H7 (cell line): Measurements from ENCODE around the gene EPHA3. TPM values are rescaled to one million over a fixed set of nuclear protein-coding genes. Genes with fewer than 3 reads are reported as not detected.

Source experiments
- DNase-seq: peaks from one replicate; pipeline ENCODE4 v3.0.0; 2012
- H3K27me3 ChIP-seq: 2 replicates; pipeline ENCODE4 v1.6.0; 2011; ENCODE audit warnings: mild to moderate bottlenecking, low read length; ENCODE audit not compliant: control insufficient read depth, insufficient read depth
- H3K36me3 ChIP-seq: replicated peaks from 2 replicates; pipeline ENCODE4 v1.5.1; 2011; ENCODE audit warnings: low read length; ENCODE audit not compliant: control insufficient read depth, insufficient read depth
- H3K4me3 ChIP-seq: 2 replicates; pipeline ENCODE4 v1.5.1; 2011; ENCODE audit warnings: low read depth, mild to moderate bottlenecking, control low read depth, low read length, moderate library complexity; ENCODE audit not compliant: insufficient read depth
- total RNA-seq: library from RNA; depleted of rRNA; stranded (reverse); fragments of >200 nt; shearing (Covaris generic); gene quantifications from 2 replicates; pipeline ENCODE4 v1.2.3, GENCODE V29; 2014

Gene EPHA3
- total RNA-seq, 1 experiment from 2014 or later, result 0.31 TPM

DNA sequence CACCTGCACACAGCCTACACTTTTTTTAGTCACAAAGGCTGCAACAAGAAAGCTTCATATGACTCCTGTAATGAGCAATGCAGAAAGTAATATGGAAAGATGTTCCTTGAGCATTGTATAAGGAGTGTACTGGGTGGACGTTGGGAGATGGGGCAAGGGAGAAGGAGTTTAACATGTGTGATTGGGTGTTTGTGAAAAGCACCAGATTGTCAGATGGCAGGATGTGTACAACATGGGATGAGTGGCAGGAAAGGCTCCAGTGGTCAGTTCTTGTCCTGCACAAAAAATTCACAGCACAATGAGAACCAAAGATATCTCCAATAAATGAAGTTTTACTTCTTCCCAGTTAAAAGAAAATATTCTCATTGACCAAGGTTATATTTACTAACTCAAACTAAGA lies 255.1 kb downstream of the EPHA3 start:
- DNase-seq, result no peak
- H3K4me3 ChIP-seq, result no peak overlapping the region
- no peaks in the 10 kb centered on the region for H3K27me3 ChIP-seq
- H3K36me3 ChIP-seq, result no peaks in the 10 kb centered on the region

DNA sequence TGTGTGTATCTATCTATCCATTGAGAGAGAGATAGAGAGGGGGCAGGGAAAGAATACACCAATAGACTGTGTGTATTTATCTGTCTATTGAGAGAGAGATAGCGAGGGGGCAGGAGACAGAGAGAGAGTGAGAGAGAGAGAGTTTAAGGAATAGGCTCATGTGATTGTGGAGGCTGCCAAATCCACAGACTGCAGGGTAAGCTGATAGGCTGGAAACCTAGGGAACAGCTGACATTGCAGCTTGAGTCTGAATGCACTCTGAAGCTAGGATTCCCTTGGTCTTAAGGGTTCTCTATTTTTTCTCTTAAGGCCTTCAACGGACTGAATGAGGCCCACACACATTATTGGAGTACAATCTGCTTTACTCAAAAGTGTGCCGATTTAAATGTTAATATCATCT lies 255.8 kb downstream of the EPHA3 start:
- DNase-seq, result no peak
- H3K4me3 ChIP-seq, result no peak overlapping the region
- H3K27me3 ChIP-seq, result no peaks in the 10 kb centered on the region
- H3K36me3 ChIP-seq, result no peaks in the 10 kb centered on the region

DNA sequence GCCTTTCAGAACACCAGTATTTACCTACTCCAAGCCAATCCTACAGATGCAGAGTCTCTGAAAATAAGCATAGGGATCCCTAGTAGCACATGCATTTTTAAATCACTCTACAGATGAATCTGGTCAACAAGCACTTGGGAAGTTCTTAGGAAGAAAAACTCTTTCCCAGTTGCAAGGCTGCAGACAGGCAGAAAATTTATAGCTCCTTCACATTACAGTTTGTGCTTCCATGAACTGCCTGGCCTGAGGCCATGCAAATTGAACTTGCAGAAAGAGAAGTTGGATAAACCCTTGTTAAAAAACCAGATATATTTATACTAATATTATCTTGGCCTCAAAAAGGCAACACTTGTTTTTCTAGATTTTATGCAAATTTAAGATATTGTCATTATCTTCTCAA lies 256.9 kb downstream of the EPHA3 start:
- no peak for DNase-seq
- Histone ChIP-seq H3K27me3 (no peaks in the 10 kb centered on the region), H3K4me3 (no peak overlapping the region), H3K36me3 (no peaks in the 10 kb centered on the region)

DNA sequence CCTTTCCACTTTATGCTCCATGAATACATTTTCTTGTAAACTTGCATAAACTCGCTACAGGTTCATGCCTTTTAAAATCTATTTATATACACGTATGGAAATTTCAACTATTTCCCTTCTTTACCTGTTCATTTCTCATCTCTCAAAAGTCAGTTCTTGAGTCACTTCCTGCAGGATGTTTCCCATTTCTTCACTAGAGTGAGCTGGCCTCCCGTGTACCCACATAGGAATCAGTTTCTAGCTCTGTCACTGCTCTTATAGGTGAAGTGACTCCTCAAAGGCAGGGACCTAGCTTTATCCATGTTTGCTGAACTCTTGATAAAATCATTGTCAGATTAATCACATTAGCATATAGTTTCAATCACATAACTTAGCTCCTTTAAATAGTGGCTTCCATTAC lies 259.7 kb downstream of the EPHA3 start:
- Histone ChIP-seq H3K27me3 (no peaks in the 10 kb centered on the region), H3K4me3 (no peak overlapping the region), H3K36me3 (no peaks in the 10 kb centered on the region)
- DNase-seq, result no peak

DNA sequence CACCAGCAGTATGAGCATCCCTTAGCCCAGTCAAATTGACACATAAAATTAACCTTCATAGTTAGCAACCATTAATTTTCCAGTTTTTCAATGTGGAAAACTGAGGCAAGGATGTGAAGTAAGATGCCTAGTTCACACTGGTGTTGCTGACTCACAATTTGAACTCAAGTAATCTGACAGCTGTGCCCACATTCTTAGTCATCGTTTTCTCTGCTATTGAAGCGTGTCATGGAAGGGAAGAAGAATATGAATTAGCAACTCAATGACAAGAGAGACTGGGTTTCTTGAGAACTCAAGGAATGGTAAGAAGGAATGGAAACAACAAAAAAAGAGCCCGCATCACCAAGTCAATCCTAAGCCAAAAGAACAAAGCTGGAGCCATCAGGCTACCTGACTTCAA lies 261.4 kb downstream of the EPHA3 start:
- H3K36me3 ChIP-seq, result no peaks in the 10 kb centered on the region
- H3K4me3 ChIP-seq, result no peak overlapping the region
- no peaks in the 10 kb centered on the region for H3K27me3 ChIP-seq
- DNase-seq, result no peak

DNA sequence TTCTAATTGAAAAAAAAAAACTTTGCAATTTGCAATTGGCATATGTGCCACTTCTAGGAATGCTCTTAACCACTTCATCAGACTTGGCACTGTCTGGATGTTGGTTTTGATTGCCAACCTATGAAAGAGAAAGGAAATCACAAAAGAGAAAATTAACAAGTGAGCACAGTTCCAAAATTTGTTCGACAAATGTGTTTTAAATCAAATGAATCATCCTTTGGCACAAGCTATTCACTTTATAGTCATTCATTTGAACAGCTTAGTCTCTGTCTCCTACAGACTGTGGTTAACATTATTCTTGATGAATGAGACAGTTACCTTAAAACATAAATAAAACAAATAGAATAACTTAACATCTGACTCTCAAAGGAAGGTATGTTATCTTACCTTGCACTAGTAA lies 265.0 kb downstream of the EPHA3 start:
- Histone ChIP-seq H3K4me3 (no peak overlapping the region), H3K27me3 (no peaks in the 10 kb centered on the region), H3K36me3 (no peaks in the 10 kb centered on the region)
- no peak for DNase-seq

DNA sequence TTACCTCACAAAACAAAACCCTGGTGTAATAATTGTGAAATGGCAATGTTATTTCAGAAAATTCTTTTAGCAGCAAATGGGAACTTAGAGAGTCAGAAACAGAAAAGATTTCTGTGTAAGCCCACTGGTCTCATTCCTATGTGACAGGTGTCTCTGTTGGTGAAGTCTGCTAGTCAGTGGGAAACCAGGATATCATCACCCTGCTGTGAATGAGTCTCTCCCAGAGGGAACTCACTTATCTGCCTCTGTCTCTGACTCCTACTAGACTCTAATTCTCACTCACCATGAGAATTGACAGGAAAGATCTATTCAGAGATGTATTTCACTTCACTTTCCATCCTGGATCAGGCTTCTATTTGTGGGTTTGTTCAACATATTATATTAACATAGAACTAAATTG lies 266.0 kb downstream of the EPHA3 start:
- Histone ChIP-seq H3K36me3 (no peaks in the 10 kb centered on the region), H3K4me3 (no peak overlapping the region), H3K27me3 (no peaks in the 10 kb centered on the region)
- DNase-seq, result peak; percentile 5

DNA sequence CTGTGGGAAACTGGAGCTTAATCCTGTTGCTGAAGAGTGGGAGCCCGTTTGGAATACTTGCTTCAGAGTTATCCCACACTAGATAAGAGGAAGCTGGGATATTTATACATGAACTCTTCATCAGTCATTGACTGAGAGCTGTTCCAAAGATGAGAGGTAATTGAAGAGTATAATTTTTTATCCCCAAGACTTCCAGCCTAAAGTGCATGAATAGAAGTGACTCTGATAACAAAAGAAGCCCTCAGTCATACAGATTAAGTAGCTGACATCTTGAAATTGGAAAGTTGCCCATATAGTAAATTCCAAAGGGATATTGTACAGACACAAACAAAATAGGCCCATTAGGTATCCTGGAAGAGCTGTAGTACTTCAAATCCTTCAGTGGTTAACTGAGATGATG lies 268.0 kb downstream of the EPHA3 start:
- Histone ChIP-seq H3K27me3 (no peaks in the 10 kb centered on the region), H3K4me3 (no peak overlapping the region)

DNA sequence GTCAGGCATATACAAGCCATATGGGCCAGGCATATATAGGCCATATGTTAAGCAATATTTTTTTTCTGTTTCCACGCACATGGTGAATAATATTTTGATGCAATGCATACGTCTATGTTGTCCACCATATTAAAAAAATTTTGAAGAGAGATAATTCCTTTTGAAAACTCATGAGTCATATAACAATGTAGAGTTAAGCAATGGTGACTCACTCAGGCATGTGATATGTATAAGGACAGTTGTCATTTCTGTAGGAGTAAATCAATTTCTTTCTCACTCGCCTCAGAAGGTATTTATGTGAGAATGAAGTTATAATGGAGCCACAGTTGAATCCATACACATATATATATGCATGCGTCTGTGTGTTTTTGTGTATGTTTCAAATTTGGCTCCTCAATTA lies 272.6 kb downstream of the EPHA3 start:
- Histone ChIP-seq H3K27me3 (no peaks in the 10 kb centered on the region), H3K36me3 (no peaks in the 10 kb centered on the region), H3K4me3 (no peak overlapping the region)
- DNase-seq, result no peak

More for the DNA sequence above, 268.0 kb downstream of the EPHA3 start:
- no peak for DNase-seq
- H3K36me3 ChIP-seq, result no peaks in the 10 kb centered on the region

DNA sequence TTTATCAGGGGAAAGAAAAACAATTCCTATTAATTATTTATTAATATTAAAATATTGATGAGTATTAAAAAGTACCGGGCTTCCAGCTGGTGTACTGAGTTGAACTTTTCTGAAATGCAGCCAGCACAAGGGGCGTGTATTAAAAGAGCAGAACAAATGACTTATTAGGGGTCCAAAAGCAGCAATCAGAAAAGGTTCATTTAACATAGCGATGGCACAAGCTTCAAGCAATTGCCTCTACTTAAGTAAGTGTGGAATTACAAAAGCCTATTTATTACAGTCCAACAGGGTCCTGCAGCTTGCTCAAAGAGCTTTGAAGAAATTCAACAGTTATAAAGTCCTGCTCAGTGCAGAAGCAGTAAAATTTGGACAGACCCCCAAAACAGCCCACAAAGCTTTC lies 285.6 kb downstream of the EPHA3 start:
- Histone ChIP-seq H3K27me3 (no peaks in the 10 kb centered on the region), H3K4me3 (no peak overlapping the region), H3K36me3 (no peaks in the 10 kb centered on the region)
- no peak for DNase-seq

DNA sequence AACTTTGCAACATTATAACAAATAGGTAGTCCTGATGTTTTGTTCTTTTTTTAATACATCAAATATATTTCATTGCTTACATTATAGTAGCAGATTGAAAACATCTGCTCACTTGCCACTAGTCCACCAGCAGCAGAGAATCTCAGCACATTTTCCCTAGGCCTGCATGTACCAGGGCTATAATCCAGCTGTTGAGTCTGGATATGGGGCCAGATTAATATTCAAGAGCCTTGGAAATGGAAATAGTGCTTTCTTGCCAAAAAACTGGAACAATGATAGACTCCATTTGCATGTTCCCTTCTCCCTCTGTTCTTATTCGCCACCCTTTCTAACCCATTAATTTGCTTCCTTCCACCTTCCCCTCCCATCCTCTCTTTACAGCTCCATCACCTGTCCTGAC lies 288.0 kb downstream of the EPHA3 start:
- Histone ChIP-seq H3K27me3 (no peaks in the 10 kb centered on the region), H3K4me3 (no peak overlapping the region), H3K36me3 (no peaks in the 10 kb centered on the region)
- DNase-seq, result no peak

DNA sequence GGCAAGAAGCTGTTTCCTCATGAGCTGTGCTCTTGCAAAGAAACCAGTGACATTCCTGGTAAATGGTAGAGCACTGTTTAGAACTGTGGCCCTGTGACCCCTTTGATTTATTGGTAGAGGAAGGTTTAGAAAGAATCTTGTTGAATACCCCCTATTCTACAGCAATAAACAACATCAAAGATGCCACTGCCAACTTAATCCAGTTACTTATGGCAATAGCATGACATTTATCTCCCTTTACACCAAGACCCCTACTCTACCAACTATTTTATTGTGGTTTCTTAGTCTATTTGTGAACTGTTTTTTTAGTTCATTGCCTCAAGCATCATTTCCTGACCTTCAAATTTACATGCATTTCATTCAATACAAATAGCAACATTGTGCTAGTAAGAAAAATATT lies 288.6 kb downstream of the EPHA3 start:
- no peak for DNase-seq
- Histone ChIP-seq H3K36me3 (no peaks in the 10 kb centered on the region), H3K4me3 (no peak overlapping the region), H3K27me3 (no peaks in the 10 kb centered on the region)

DNA sequence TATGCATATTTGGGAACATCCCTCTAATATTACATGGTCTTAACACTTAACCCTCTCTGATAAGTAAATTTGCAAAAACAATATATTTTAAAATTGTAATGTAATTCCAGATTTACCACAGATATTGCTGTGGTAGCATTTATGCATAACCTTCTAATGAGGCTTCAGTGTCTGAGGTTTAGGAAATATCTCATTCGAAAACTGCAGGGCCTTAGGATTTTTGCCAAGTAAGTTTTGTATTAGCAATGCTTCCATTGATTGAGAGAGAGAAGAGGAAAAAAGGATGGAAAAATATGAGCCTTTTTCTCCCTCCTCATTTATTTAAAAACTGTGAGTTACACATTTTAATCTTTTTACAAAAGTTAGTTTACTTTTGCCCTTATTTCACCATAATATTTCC lies 294.6 kb downstream of the EPHA3 start:
- H3K4me3 ChIP-seq, result no peak overlapping the region
- H3K36me3 ChIP-seq, result no peaks in the 10 kb centered on the region
- no peaks in the 10 kb centered on the region for H3K27me3 ChIP-seq
- DNase-seq, result no peak

DNA sequence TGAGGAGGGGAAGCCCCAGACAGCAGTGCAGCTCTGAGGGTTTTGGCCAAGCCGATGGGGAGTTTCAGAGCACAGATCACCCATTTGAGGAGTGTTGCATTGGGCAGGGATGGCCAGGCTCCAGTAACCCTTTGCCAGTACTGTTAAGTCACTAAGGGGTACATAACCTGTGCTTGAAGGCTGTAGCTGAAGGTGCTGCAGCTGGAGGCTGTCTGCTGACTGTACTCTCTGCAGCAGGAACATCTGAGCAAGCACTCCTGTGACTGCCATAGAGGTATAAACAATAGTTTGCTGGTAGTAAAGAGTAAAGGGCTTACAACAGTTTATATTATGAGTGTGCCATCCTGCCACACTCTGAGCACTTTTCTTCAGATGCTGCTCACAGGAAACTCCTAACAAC lies 297.8 kb downstream of the EPHA3 start:
- H3K36me3 ChIP-seq, result no peaks in the 10 kb centered on the region
- H3K27me3 ChIP-seq, result no peaks in the 10 kb centered on the region
- no peak overlapping the region for H3K4me3 ChIP-seq
- DNase-seq, result no peak

DNA sequence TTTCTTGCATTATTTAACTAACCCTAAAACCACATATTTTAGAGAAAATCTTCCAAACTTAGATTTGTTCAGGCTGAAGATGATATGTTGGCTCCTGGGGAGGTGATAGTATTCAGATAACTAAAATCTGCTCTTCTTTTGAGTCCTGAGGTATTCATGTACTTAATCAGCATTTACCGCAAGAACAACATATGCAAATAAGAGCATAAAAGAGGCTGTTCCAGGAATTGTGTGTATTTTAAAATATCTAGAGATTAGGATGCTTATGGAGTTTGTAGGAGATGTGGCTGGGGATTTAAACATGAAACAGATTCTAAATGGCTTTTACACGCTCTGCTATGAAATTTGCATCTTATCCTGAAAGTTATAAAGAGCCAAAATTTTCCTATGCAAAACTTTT lies 298.2 kb downstream of the EPHA3 start:
- Histone ChIP-seq H3K27me3 (no peaks in the 10 kb centered on the region), H3K4me3 (no peak overlapping the region), H3K36me3 (no peaks in the 10 kb centered on the region)
- no peak for DNase-seq

DNA sequence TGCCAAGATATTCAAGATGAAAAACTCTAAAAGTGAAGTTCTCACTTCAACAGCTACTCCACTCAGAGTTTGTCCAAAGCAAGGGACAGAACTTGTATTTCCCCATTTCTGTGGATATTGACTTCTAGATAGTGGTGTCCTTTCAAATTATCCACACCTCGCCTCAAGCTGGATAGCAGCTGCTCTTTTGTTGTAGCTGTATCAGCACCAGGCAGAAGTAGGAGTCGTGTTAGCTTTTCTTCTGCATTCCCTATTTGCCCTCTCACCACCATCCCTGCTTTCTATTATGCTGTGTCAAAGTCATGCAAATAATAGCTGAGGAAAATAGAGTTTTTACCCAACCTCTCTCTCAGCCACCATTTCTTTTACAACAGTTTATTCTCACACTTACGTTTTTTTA lies 303.8 kb downstream of the EPHA3 start:
- Histone ChIP-seq H3K27me3 (no peaks in the 10 kb centered on the region), H3K4me3 (no peak overlapping the region), H3K36me3 (no peaks in the 10 kb centered on the region)
- DNase-seq, result no peak
